AG04450 (cell line): ENCODE data around the gene PLEKHH2. TPM values are rescaled to one million over a fixed set of nuclear protein-coding genes. Genes with fewer than 3 reads are reported as not detected.

Experiments
- CTCF ChIA-PET: fragments of 300-600, 350-600 bp; formaldehyde crosslinking; extraction: SDS; loops from one replicate; lab custom pipeline; 2022; ENCODE audit warnings: antibody characterized with exemption, inconsistent platforms; lab: Charles Lee
- POLR2A ChIA-PET: fragments of 350-600 bp; formaldehyde crosslinking; extraction: SDS; loops from one replicate; lab custom pipeline; 2021; ENCODE audit warnings: antibody characterized with exemption, inconsistent platforms; lab: Yijun Ruan, JAX
- DNase-seq: peaks from one replicate; pipeline ENCODE4 v3.0.0-alpha.2; 2011; ENCODE audit warnings: low read depth, low spot score
- H3K27ac ChIP-seq: one replicate; pipeline ENCODE4 v1.5.1; 2012; ENCODE audit warnings: low read depth, low read length, control low read depth
- H3K27me3 ChIP-seq: one replicate; pipeline ENCODE4 v1.6.0; 2012; ENCODE audit warnings: low read length; ENCODE audit not compliant: control insufficient read depth, insufficient read depth
- H3K4me3 ChIP-seq: 2 replicates; pipeline ENCODE4 v1.5.1; 2011; ENCODE audit warnings: mild to moderate bottlenecking, low read depth, low read length, control low read depth
- H3K9me3 ChIP-seq: 2 replicates; pipeline ENCODE4 v1.5.1; 2012; ENCODE audit warnings: low read length; ENCODE audit not compliant: control insufficient read depth, insufficient read depth
- CTCF ChIP-seq: IDR thresholded peaks from 2 replicates; pipeline ENCODE4 v1.5.1; 2011; ENCODE audit warnings: low read depth, low read length, control low read depth, inconsistent platforms
- polyA plus RNA-seq: library from polyadenylated mRNA; depleted of rRNA; stranded (reverse); fragments of >200 nt; gene quantifications from 2 replicates; pipeline ENCODE4 v1.2.3, GENCODE V29; 2011

The PLEKHH2 gene
- polyA plus RNA-seq, 1 experiment, result 6.0 TPM

- Histone ChIP-seq H3K4me3 (no peak overlapping the region), H3K27ac (no peak overlapping the region), H3K9me3 (no peaks in the 10 kb centered on the region), H3K27me3 (no peaks in the 10 kb centered on the region)
- ChIA-PET CTCF (no interaction called here), POLR2A (no interaction called here)
- TF ChIP-seq CTCF, result no peak
- no peak for DNase-seq
These were observed 94.2 kb downstream of the PLEKHH2 start for GRCh38 chr2:43731211-43731610.

DNA sequence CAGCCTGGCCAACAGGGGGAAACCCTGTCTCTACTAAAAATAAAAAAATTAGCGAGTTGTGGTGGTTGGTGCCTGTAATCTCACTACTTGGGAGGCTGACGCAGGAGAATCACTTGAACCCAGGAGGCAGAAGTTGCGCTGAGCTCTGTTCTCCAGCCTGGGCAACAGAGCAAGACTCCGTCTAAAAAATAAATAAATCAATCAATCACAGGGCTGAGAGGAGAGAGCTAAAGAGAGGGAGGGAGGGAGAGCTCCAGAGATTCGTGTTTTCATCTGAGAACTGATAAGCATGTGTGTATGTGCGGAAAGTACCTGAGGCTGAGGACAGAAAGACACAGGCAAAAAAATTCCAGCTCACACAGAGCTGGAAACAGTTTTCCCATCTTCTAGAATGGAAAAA, 99.6 kb downstream of the PLEKHH2 start:
- CTCF ChIA-PET, result no interaction called here
- H3K27ac ChIP-seq, result no peak overlapping the region
- TF ChIP-seq CTCF, result no peak
- DNase-seq, result no peak
- H3K9me3 ChIP-seq, result no peaks in the 10 kb centered on the region
- H3K4me3 ChIP-seq, result no peak overlapping the region
- no peaks in the 10 kb centered on the region for H3K27me3 ChIP-seq
- POLR2A ChIA-PET, result no interaction called here

- POLR2A ChIA-PET, result no interaction called here
These were observed 100.2 kb downstream of the PLEKHH2 start for GRCh38 chr2:43737097-43737854.

GRCh38 chr2:43737855-43738254, 100.8 kb downstream of the PLEKHH2 start:
- TF ChIP-seq CTCF, result no peak
- no peak for DNase-seq
- peak overlapping the region; percentile 53 for H3K27ac ChIP-seq
- CTCF ChIA-PET, result interaction anchor here (0.7 kb wide), 1 partner anchor 132 kb away, joined by 3 read pairs; no protein-coding TSS in a partner anchor
- no peaks in the 10 kb centered on the region for H3K27me3 ChIP-seq
- H3K9me3 ChIP-seq, result no peaks in the 10 kb centered on the region
- POLR2A ChIA-PET, result no interaction called here
- no peak overlapping the region for H3K4me3 ChIP-seq

More at GRCh38 chr2:43737097-43737854, 100.2 kb downstream of the PLEKHH2 start:
- H3K27me3 ChIP-seq, result no peaks in the 10 kb centered on the region
- no peak overlapping the region for H3K4me3 ChIP-seq
- peak; percentile 53 for DNase-seq
- no peak for TF ChIP-seq CTCF
- H3K27ac ChIP-seq, result peak overlapping the region; percentile 53
- CTCF ChIA-PET, result no interaction called here
- no peaks in the 10 kb centered on the region for H3K9me3 ChIP-seq

DNA sequence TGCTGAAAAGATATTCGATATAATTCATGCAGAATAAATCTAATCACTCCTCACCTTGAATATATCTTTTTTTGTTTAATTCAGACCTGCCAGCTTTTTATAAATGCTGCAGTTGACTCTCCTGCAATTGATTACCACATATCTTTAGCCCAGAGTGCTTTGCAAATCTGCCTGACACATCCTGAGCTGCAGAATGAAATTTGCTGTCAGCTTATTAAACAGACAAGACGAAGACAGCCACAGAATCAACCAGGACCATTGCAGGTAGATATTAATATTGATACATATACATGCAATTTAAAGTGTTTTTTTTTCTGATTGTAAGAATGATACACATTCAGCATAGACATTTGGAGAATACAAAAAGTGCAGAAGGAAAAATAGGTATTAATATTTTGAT, 101.2 kb downstream of the PLEKHH2 start:
- no peak for TF ChIP-seq CTCF
- ChIA-PET POLR2A (no interaction called here), CTCF (interaction anchor here (0.7 kb wide), 1 partner anchor 133 kb away, joined by 3 read pairs; no protein-coding TSS in a partner anchor)
- DNase-seq, result no peak
- no peaks in the 10 kb centered on the region for H3K27me3 ChIP-seq
- H3K4me3 ChIP-seq, result no peak overlapping the region
- no peaks in the 10 kb centered on the region for H3K9me3 ChIP-seq
- no peak overlapping the region for H3K27ac ChIP-seq
